ENCODE measurements around the gene ANKRD17. TPM values are rescaled to one million over a fixed set of nuclear protein-coding genes. Genes with fewer than 3 reads are reported as not detected.

The ANKRD17 gene
- total RNA-seq, 1 donor from 2014 or later = 108 TPM

GRCh38 chr4:73055241-73055897 lies 203.2 kb downstream of the ANKRD17 start:
- DNase-seq (ENCODE audit: low read depth) = no peak

GRCh38 chr4:73053974-73054480 lies 204.6 kb downstream of the ANKRD17 start:
- DNase-seq (ENCODE audit: low read depth) = no peak

GRCh38 chr4:73053076-73053475 lies 205.5 kb downstream of the ANKRD17 start:
- DNase-seq (ENCODE audit: low read depth) = no peak

GRCh38 chr4:73051625-73052024 lies 207.0 kb downstream of the ANKRD17 start:
- no peak for DNase-seq (ENCODE audit: low read depth)

GRCh38 chr4:73045879-73046278 lies 212.7 kb downstream of the ANKRD17 start:
- DNase-seq (ENCODE audit: low read depth) = no peak

- no peak for DNase-seq (ENCODE audit: low read depth)
Observed at GRCh38 chr4:73037057-73037456, 221.5 kb downstream of the ANKRD17 start.

- DNase-seq (ENCODE audit: low read depth) = no peak
Observed at GRCh38 chr4:73036123-73036522, 222.5 kb downstream of the ANKRD17 start.

GRCh38 chr4:73034896-73035295 lies 223.7 kb downstream of the ANKRD17 start:
- no peak for DNase-seq (ENCODE audit: low read depth)

- no peak for DNase-seq (ENCODE audit: low read depth)
Observed at GRCh38 chr4:73028621-73029020, 230.0 kb downstream of the ANKRD17 start.

Other genes starting within 250 kb of the ANKRD17 start
- gene COX18, start 189.1 kb downstream of the ANKRD17 start, total RNA-seq = 22.7 and 23.8 TPM in 2 replicates
- gene ALB, start 145.5 kb upstream of the ANKRD17 start, total RNA-seq = not detected in 2 replicates
- 0.75 and 1.2 TPM in 2 replicates for gene AFP, start 177.4 kb upstream of the ANKRD17 start, total RNA-seq
- gene AFM, start 222.9 kb upstream of the ANKRD17 start, total RNA-seq = not detected in 2 replicates

Data from renal cortical epithelial cell (primary cell).